ENCODE results near the gene TMEM121.
"Not testable (repeated sequence)": the region's sequence is repeated elsewhere in the genome, so short reads cannot be mapped to it uniquely, and the experiment has no call there.

TMEM121 gene

GRCh38 chr14:105547741-105548169 lies 21.4 kb downstream of the TMEM121 start:
- no peak for DNase-seq

GRCh38 chr14:105549481-105549880 lies 23.1 kb downstream of the TMEM121 start:
- DNase-seq = no peak

GRCh38 chr14:105554022-105554421 lies 27.6 kb downstream of the TMEM121 start:
- no peak for DNase-seq

- no peak for DNase-seq
Measured at GRCh38 chr14:105554523-105554922, 28.1 kb downstream of the TMEM121 start.

- not testable (repeated sequence) for DNase-seq
Measured at GRCh38 chr14:105557671-105558070, 31.3 kb downstream of the TMEM121 start.

- DNase-seq = not testable (repeated sequence)
Measured at GRCh38 chr14:105558449-105559154, 32.2 kb downstream of the TMEM121 start.

GRCh38 chr14:105559384-105560047 lies 33.1 kb downstream of the TMEM121 start:
- DNase-seq = not testable (repeated sequence)

GRCh38 chr14:105560048-105560669 lies 33.8 kb downstream of the TMEM121 start:
- not testable (repeated sequence) for DNase-seq

- not testable (repeated sequence) for DNase-seq
Measured at GRCh38 chr14:105561345-105561744, 35.0 kb downstream of the TMEM121 start.

GRCh38 chr14:105562713-105563346 lies 36.4 kb downstream of the TMEM121 start:
- DNase-seq = no peak

- no peak for DNase-seq
Measured at GRCh38 chr14:105563347-105563737, 37.0 kb downstream of the TMEM121 start.

GRCh38 chr14:105564536-105564935 lies 38.2 kb downstream of the TMEM121 start:
- not testable (repeated sequence) for DNase-seq

GRCh38 chr14:105565185-105565919 lies 39.0 kb downstream of the TMEM121 start:
- not testable (repeated sequence) for DNase-seq

GRCh38 chr14:105566248-105567163 lies 40.1 kb downstream of the TMEM121 start:
- not testable (repeated sequence) for DNase-seq

- not testable (repeated sequence) for DNase-seq
Measured at GRCh38 chr14:105567164-105568103, 41.1 kb downstream of the TMEM121 start.

GRCh38 chr14:105568140-105568843 lies 41.9 kb downstream of the TMEM121 start:
- not testable (repeated sequence) for DNase-seq

- no peak for DNase-seq
Measured at GRCh38 chr14:105568859-105569766, 42.7 kb downstream of the TMEM121 start.

GRCh38 chr14:105570482-105570881 lies 44.1 kb downstream of the TMEM121 start:
- no peak for DNase-seq
